Measurements from ENCODE around the gene HOXD4. TPM values are rescaled to one million over a fixed set of nuclear protein-coding genes. Genes with fewer than 3 reads are reported as not detected.
A peak's percentile ranks its signal among the peaks of the same experiment; 100 is the strongest.

HOXD4 gene
- total and polyA plus RNA-seq, 10 of the 15 experiments (the other 5 are each of a cell fraction or from before 2014, with no cell fraction given): 0.07 TPM; not detected in 9

- no peaks in the 10 kb centered on the region for H3K36me3 ChIP-seq (ENCODE audit: control insufficient read depth in 2 of 2, insufficient read depth in 2 of 2, low read length in 1 of 2)
- no peaks in the 10 kb centered on the region for H3K79me2 ChIP-seq (ENCODE audit: control insufficient read depth, insufficient read depth, low read length)
- no peak overlapping the region for H3K27ac ChIP-seq (ENCODE audit: control insufficient read depth, insufficient read depth)
- RAD21 ChIA-PET (ENCODE audit: unreplicated experiment): interaction anchor here (1.5 to 2.4 kb wide), 3 partner anchors 422 to 1016 kb away, joined by 4 to 8 read pairs (median 7); no protein-coding TSS in a partner anchor
- CTCF ChIA-PET: interaction anchor here (0.7 to 3.4 kb wide), 15 partner anchors 8 to 1215 kb away, joined by 3 to 36 read pairs (median 7); no protein-coding TSS in a partner anchor
- no peaks in the 10 kb centered on the region for H3K4me1 ChIP-seq (ENCODE audit: control insufficient read depth, insufficient read depth, low read length)
- 25% methylated on average over 30 of the region's 33 CpGs for WGBS (ENCODE audit: insufficient coverage, insufficient replicate concordance, low lambda C conversion rate, missing lambda C conversion rate)
- no TSS peak for BruUV-seq (replicated peaks)
- H3K27me3 ChIP-seq (replicated peaks in 1 of 2; ENCODE audit: control insufficient read depth in 2 of 2, insufficient read depth in 2 of 2, low read length in 1 of 2): peaks cover 10 to 32% of the 10 kb centered on the region in 2 experiments
- intact Hi-C loops (cut with micrococcal nuclease; ENCODE audit: unreplicated experiment) (no loop called here), in situ Hi-C loops (cut with MboI) (loop anchor here (25.0 kb wide), 1 partner anchor 1205 kb away; no protein-coding TSS in a partner anchor)
- SMC1A ChIA-PET (ENCODE audit: uncharacterized antibody, unreplicated experiment): interaction anchor here (0.7 to 3.2 kb wide), 12 partner anchors 10 to 1029 kb away, joined by 3 to 13 read pairs (median 4); no protein-coding TSS in a partner anchor
- peak overlapping the region; percentile 6; the same call in 1 of the 2 replicates for H3K4me3 ChIP-seq
- POLR2A ChIA-PET: no interaction called here
- H3K9me3 ChIP-seq (replicated peaks; ENCODE audit: control insufficient read depth, insufficient read depth, low read length): peaks cover 1% of the 10 kb centered on the region; the same call in 2 of the 3 replicates
- TF ChIP-seq TAF1 (IDR thresholded peaks at IDR 0.05; ENCODE audit: borderline replicate concordance, low read depth, low read length): no peak
- TF ChIP-seq, protein P1, sequence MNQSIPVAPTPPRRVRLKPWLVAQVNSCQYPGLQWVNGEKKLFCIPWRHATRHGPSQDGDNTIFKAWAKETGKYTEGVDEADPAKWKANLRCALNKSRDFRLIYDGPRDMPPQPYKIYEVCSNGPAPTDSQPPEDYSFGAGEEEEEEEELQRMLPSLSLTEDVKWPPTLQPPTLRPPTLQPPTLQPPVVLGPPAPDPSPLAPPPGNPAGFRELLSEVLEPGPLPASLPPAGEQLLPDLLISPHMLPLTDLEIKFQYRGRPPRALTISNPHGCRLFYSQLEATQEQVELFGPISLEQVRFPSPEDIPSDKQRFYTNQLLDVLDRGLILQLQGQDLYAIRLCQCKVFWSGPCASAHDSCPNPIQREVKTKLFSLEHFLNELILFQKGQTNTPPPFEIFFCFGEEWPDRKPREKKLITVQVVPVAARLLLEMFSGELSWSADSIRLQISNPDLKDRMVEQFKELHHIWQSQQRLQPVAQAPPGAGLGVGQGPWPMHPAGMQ (IDR thresholded peaks at IDR 0.05; ENCODE audit: borderline replicate concordance): no peak
- TF ChIP-seq SUZ12 (IDR thresholded peaks at IDR 0.05; ENCODE audit: unreplicated experiment): peak; percentile 34
- no peak for TF ChIP-seq RBBP5 (conservative IDR thresholded peaks at IDR 0.05)
- DNase-seq (ENCODE audit: low read depth, low spot score): no peak
- FAIRE-seq: no peak
- no peak overlapping the region for H3K4me2 ChIP-seq (ENCODE audit: control insufficient read depth, insufficient read depth)
- no peak for ATAC-seq
- no peak overlapping the region for H2AFZ ChIP-seq (ENCODE audit: control insufficient read depth, low read depth, low read length)
- H4K20me1 ChIP-seq (ENCODE audit: control insufficient read depth, insufficient read depth): no peaks in the 10 kb centered on the region
- no peak overlapping the region for H3K9ac ChIP-seq (ENCODE audit: control insufficient read depth, insufficient read depth, low read length)
These were observed 18.9 kb upstream of the HOXD4 start for GRCh38 chr2:176132205-176133171.
